ENCODE data around the gene GET4. TPM values are rescaled to one million over a fixed set of nuclear protein-coding genes. Genes with fewer than 3 reads are reported as not detected.

The GET4 gene
- total and polyA plus RNA-seq, 2 of the 13 experiments (the other 11 are each of a cell fraction or from before 2014, with no cell fraction given), result 28.2 to 35.2 TPM

DNA sequence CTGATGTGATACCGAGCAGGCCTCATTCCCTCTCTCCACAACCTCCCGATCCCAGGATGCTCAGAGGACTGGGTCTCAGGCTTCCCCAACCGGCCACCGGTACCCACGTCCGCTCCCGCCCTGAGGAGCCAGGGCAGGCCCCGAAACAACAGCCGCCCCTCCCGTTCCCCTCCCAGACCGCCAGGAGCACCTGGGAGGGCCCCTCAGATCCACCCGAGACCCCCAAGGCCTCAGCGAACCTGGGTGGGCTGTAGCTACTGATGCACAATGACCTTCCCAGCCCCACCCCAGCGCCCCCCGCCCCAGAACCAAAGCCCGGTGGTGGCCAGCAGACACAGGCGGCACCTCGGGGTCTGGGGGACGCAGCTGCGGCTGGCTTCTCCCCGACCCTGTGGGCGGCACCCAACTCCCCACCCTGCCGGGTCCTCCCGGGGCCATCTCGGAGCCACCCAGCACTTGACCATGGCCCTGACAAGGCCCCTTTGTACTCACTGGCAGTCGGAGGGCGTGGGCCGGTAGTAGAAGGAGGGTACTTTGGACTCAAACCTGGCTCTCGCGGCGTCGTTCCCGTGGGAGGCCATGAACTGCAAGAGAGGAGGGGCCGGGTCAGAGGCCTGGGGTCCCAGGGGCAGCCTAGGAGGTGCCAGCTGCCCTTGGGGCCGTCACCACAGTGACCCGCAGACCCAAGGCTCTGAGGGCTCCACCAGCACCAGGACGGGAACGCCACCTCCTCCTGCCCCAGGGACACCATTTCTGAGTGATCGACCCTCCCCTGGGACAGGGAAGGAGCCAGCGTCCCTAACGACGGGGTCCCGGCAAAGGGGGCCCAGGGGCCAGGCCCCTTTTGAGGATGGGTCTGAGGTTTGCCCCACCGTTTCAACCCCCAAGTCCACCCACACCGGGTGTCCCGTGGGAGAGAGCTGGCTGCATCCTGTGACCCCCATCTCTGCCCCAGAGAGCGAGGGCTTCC lies 50.0 kb downstream of the GET4 start (continued):
- TF ChIP-seq PAX8 (CRISPR knock-in tag; IDR thresholded peaks at IDR 0.05; ENCODE audit: borderline replicate concordance) (no peak), SP4 (CRISPR knock-in tag; IDR thresholded peaks at IDR 0.05) (no peak), POLR2AphosphoS2 (IDR thresholded peaks at IDR 0.05; ENCODE audit: low read depth, low read length) (no peak), KAT2B (IDR thresholded peaks at IDR 0.05; ENCODE audit: borderline replicate concordance, low read depth, low read length) (no peak), ZNF550 (CRISPR knock-in tag; IDR thresholded peaks at IDR 0.05; ENCODE audit: borderline replicate concordance) (no peak), ZFP82 (CRISPR knock-in tag; IDR thresholded peaks at IDR 0.05; ENCODE audit: borderline replicate concordance) (no peak), ZNF7 (CRISPR knock-in tag; IDR thresholded peaks at IDR 0.05) (no peak)
- TF ChIP-seq, protein P1, sequence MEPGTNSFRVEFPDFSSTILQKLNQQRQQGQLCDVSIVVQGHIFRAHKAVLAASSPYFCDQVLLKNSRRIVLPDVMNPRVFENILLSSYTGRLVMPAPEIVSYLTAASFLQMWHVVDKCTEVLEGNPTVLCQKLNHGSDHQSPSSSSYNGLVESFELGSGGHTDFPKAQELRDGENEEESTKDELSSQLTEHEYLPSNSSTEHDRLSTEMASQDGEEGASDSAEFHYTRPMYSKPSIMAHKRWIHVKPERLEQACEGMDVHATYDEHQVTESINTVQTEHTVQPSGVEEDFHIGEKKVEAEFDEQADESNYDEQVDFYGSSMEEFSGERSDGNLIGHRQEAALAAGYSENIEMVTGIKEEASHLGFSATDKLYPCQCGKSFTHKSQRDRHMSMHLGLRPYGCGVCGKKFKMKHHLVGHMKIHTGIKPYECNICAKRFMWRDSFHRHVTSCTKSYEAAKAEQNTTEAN (CRISPR knock-in tag; conservative IDR thresholded peaks at IDR 0.05), result no peak
- TF ChIP-seq, protein P2, sequence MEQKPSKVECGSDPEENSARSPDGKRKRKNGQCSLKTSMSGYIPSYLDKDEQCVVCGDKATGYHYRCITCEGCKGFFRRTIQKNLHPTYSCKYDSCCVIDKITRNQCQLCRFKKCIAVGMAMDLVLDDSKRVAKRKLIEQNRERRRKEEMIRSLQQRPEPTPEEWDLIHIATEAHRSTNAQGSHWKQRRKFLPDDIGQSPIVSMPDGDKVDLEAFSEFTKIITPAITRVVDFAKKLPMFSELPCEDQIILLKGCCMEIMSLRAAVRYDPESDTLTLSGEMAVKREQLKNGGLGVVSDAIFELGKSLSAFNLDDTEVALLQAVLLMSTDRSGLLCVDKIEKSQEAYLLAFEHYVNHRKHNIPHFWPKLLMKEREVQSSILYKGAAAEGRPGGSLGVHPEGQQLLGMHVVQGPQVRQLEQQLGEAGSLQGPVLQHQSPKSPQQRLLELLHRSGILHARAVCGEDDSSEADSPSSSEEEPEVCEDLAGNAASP (CRISPR knock-in tag; IDR thresholded peaks at IDR 0.05; ENCODE audit: borderline replicate concordance), result peak; percentile 80; the same call in 1 of the 2 replicates
- TF ChIP-seq, protein P3, sequence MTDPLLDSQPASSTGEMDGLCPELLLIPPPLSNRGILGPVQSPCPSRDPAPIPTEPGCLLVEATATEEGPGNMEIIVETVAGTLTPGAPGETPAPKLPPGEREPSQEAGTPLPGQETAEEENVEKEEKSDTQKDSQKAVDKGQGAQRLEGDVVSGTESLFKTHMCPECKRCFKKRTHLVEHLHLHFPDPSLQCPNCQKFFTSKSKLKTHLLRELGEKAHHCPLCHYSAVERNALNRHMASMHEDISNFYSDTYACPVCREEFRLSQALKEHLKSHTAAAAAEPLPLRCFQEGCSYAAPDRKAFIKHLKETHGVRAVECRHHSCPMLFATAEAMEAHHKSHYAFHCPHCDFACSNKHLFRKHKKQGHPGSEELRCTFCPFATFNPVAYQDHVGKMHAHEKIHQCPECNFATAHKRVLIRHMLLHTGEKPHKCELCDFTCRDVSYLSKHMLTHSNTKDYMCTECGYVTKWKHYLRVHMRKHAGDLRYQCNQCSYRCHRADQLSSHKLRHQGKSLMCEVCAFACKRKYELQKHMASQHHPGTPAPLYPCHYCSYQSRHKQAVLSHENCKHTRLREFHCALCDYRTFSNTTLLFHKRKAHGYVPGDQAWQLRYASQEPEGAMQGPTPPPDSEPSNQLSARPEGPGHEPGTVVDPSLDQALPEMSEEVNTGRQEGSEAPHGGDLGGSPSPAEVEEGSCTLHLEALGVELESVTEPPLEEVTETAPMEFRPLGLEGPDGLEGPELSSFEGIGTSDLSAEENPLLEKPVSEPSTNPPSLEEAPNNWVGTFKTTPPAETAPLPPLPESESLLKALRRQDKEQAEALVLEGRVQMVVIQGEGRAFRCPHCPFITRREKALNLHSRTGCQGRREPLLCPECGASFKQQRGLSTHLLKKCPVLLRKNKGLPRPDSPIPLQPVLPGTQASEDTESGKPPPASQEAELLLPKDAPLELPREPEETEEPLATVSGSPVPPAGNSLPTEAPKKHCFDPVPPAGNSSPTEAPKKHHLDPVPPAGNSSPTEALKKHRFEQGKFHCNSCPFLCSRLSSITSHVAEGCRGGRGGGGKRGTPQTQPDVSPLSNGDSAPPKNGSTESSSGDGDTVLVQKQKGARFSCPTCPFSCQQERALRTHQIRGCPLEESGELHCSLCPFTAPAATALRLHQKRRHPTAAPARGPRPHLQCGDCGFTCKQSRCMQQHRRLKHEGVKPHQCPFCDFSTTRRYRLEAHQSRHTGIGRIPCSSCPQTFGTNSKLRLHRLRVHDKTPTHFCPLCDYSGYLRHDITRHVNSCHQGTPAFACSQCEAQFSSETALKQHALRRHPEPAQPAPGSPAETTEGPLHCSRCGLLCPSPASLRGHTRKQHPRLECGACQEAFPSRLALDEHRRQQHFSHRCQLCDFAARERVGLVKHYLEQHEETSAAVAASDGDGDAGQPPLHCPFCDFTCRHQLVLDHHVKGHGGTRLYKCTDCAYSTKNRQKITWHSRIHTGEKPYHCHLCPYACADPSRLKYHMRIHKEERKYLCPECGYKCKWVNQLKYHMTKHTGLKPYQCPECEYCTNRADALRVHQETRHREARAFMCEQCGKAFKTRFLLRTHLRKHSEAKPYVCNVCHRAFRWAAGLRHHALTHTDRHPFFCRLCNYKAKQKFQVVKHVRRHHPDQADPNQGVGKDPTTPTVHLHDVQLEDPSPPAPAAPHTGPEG (CRISPR knock-in tag; IDR thresholded peaks at IDR 0.05), result no peak; the same call in 1 of the 2 replicates
- TF ChIP-seq, protein P4, sequence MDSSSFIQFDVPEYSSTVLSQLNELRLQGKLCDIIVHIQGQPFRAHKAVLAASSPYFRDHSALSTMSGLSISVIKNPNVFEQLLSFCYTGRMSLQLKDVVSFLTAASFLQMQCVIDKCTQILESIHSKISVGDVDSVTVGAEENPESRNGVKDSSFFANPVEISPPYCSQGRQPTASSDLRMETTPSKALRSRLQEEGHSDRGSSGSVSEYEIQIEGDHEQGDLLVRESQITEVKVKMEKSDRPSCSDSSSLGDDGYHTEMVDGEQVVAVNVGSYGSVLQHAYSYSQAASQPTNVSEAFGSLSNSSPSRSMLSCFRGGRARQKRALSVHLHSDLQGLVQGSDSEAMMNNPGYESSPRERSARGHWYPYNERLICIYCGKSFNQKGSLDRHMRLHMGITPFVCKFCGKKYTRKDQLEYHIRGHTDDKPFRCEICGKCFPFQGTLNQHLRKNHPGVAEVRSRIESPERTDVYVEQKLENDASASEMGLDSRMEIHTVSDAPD (CRISPR knock-in tag; IDR thresholded peaks at IDR 0.05), result peak; percentile 91
- TF ChIP-seq, protein P5, sequence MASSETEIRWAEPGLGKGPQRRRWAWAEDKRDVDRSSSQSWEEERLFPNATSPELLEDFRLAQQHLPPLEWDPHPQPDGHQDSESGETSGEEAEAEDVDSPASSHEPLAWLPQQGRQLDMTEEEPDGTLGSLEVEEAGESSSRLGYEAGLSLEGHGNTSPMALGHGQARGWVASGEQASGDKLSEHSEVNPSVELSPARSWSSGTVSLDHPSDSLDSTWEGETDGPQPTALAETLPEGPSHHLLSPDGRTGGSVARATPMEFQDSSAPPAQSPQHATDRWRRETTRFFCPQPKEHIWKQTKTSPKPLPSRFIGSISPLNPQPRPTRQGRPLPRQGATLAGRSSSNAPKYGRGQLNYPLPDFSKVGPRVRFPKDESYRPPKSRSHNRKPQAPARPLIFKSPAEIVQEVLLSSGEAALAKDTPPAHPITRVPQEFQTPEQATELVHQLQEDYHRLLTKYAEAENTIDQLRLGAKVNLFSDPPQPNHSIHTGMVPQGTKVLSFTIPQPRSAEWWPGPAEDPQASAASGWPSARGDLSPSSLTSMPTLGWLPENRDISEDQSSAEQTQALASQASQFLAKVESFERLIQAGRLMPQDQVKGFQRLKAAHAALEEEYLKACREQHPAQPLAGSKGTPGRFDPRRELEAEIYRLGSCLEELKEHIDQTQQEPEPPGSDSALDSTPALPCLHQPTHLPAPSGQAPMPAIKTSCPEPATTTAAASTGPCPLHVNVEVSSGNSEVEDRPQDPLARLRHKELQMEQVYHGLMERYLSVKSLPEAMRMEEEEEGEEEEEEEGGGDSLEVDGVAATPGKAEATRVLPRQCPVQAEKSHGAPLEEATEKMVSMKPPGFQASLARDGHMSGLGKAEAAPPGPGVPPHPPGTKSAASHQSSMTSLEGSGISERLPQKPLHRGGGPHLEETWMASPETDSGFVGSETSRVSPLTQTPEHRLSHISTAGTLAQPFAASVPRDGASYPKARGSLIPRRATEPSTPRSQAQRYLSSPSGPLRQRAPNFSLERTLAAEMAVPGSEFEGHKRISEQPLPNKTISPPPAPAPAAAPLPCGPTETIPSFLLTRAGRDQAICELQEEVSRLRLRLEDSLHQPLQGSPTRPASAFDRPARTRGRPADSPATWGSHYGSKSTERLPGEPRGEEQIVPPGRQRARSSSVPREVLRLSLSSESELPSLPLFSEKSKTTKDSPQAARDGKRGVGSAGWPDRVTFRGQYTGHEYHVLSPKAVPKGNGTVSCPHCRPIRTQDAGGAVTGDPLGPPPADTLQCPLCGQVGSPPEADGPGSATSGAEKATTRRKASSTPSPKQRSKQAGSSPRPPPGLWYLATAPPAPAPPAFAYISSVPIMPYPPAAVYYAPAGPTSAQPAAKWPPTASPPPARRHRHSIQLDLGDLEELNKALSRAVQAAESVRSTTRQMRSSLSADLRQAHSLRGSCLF (CRISPR knock-in tag; IDR thresholded peaks at IDR 0.05; ENCODE audit: borderline replicate concordance), result no peak

All from HepG2 (cell line).